Type B pancreatic cell (in vitro differentiated cells): ENCODE results near the gene B3GAT3. TPM values are rescaled to one million over a fixed set of nuclear protein-coding genes. Genes with fewer than 3 reads are reported as not detected.

Source experiments
- DNase-seq: peaks from one replicate; pipeline ENCODE4 v3.0.0; 2021; ENCODE audit warnings: mixed read lengths; ENCODE audit not compliant: unreplicated experiment; ENCODE audit errors: extremely low spot score
- H3K27ac Mint-ChIP-seq: 2 replicates; pipeline ENCODE4 v1.8.0; 2021; ENCODE audit warnings: mild to moderate bottlenecking, mixed read lengths
- H3K27me3 Mint-ChIP-seq: 2 replicates; pipeline ENCODE4 v1.8.0; 2021; ENCODE audit warnings: mixed read lengths
- H3K36me3 Mint-ChIP-seq: 2 replicates; pipeline ENCODE4 v1.8.0; 2021; ENCODE audit warnings: mixed read lengths
- H3K4me1 Mint-ChIP-seq: one replicate; pipeline ENCODE4 v1.8.0; 2021; ENCODE audit warnings: mixed read lengths; ENCODE audit not compliant: unreplicated experiment
- H3K4me3 Mint-ChIP-seq: 2 replicates; pipeline ENCODE4 v1.8.0; 2021; ENCODE audit warnings: mild to moderate bottlenecking, mixed read lengths
- H3K9me3 Mint-ChIP-seq: 2 replicates; pipeline ENCODE4 v1.8.0; 2021; ENCODE audit warnings: mixed read lengths
- CTCF ChIP-seq: fragments of 200-600 bp; sonication (generic); conservative IDR thresholded peaks from 2 replicates; pipeline ENCODE4 v1.5.0; 2021; ENCODE audit warnings: antibody characterized with exemption, mild to moderate bottlenecking
- total RNA-seq: library from RNA; stranded (reverse); gene quantifications from 2 replicates; pipeline ENCODE4 v1.2.1, GENCODE V29; 2021; ENCODE audit warnings: low replicate concordance

Gene B3GAT3
- total RNA-seq, 1 donor from 2014 or later: 50.0 TPM

GRCh38 chr11:62603776-62604299, 17.9 kb downstream of the B3GAT3 start:
- no peak for TF ChIP-seq CTCF
- Mint-ChIP-seq H3K4me3 (peak overlapping the region; percentile 87), H3K36me3 (peaks cover 17% of the 10 kb centered on the region)

GRCh38 chr11:62603072-62603408, 18.7 kb downstream of the B3GAT3 start:
- peak overlapping the region; percentile 87 for H3K4me3 Mint-ChIP-seq
- H3K27me3 Mint-ChIP-seq: peaks cover 3% of the 10 kb centered on the region
- H3K4me1 Mint-ChIP-seq: peaks cover 59% of the 10 kb centered on the region
- TF ChIP-seq CTCF: no peak
- peak overlapping the region; percentile 80 for H3K27ac Mint-ChIP-seq
- DNase-seq: no peak
- peaks cover 25% of the 10 kb centered on the region for H3K36me3 Mint-ChIP-seq
- H3K9me3 Mint-ChIP-seq: no peaks in the 10 kb centered on the region

More at GRCh38 chr11:62603776-62604299, 17.9 kb downstream of the B3GAT3 start:
- DNase-seq: no peak
- Mint-ChIP-seq H3K27ac (peak overlapping the region; percentile 80), H3K9me3 (no peaks in the 10 kb centered on the region), H3K4me1 (peaks cover 54% of the 10 kb centered on the region), H3K27me3 (peaks cover 3% of the 10 kb centered on the region)

- Mint-ChIP-seq H3K9me3 (no peaks in the 10 kb centered on the region), H3K4me1 (peaks cover 54% of the 10 kb centered on the region), H3K27ac (peak overlapping the region; percentile 100), H3K4me3 (peak overlapping the region; percentile 94), H3K27me3 (peaks cover 3% of the 10 kb centered on the region), H3K36me3 (peaks cover 31% of the 10 kb centered on the region)
- DNase-seq: no peak
- no peak for TF ChIP-seq CTCF
Observed at GRCh38 chr11:62602141-62603071, 19.4 kb downstream of the B3GAT3 start.

GRCh38 chr11:62601372-62602140, 20.2 kb downstream of the B3GAT3 start, which contains the start of gene MTA2:
MTA2 (minus strand) TSS chr11:62601865; CDS start chr11:62601450, 415 bp downstream.
- H3K27me3 Mint-ChIP-seq: peaks cover 3% of the 10 kb centered on the region
- H3K9me3 Mint-ChIP-seq: no peaks in the 10 kb centered on the region
- peaks cover 31% of the 10 kb centered on the region for H3K36me3 Mint-ChIP-seq
- H3K27ac Mint-ChIP-seq: peak within 1 kb of the TSS; percentile 100
- TF ChIP-seq CTCF: no peak
- H3K4me3 Mint-ChIP-seq: peak within 1 kb of the TSS; percentile 94
- peak; percentile 100 for DNase-seq
- H3K4me1 Mint-ChIP-seq: peaks cover 50% of the 10 kb centered on the region

- Mint-ChIP-seq H3K9me3 (no peaks in the 10 kb centered on the region), H3K27ac (peak overlapping the region; percentile 100), H3K4me3 (peak overlapping the region; percentile 94), H3K27me3 (peaks cover 3% of the 10 kb centered on the region), H3K4me1 (peaks cover 47% of the 10 kb centered on the region), H3K36me3 (peaks cover 31% of the 10 kb centered on the region)
- TF ChIP-seq CTCF: no peak
- DNase-seq: no peak
Observed at GRCh38 chr11:62601122-62601371, 20.7 kb downstream of the B3GAT3 start.
